HepG2 (cell line): Measurements from ENCODE around the gene CGNL1. TPM values are rescaled to one million over a fixed set of nuclear protein-coding genes. Genes with fewer than 3 reads are reported as not detected.

Experiments used
- ATAC-seq: fragments of 200-7000 bp; cut with Tn5 transposase; 3 replicates; pipeline ENCODE4 v1.9.1; 2020; ENCODE audit warnings: mild to moderate bottlenecking, moderate library complexity
- BruUV-seq: library from RNA; stranded (reverse); fragments of 400-500 nt; replicated peaks from 2 replicates; lab custom pipeline; 2021; lab: Mats Ljungman, UMichigan
- CTCF ChIA-PET: fragments of 300-600 bp; formaldehyde crosslinking; extraction: SDS; loops from one replicate; lab custom pipeline; 2021; ENCODE audit warnings: low total read pairs, inconsistent platforms, low intra/inter-chr PET ratio; lab: Yijun Ruan, JAX
- POLR2A ChIA-PET: fragments of 350-600 bp; sonication (Branson Sonifier 250); formaldehyde crosslinking; loops from one replicate; lab custom pipeline; 2020; ENCODE audit warnings: antibody characterized with exemption, inconsistent platforms; lab: Yijun Ruan, JAX
- DNase-seq: peaks from one replicate; pipeline ENCODE4 v3.0.0-alpha.2; 2015; ENCODE audit warnings: low spot score
- FAIRE-seq: peaks from 3 replicates; lab custom pipeline; 2011; peaks lifted over from hg19 to GRCh38; lab: Jason Lieb, UNC
- H2AFZ ChIP-seq: one replicate; pipeline ENCODE4 v1.6.1; 2011; ENCODE audit warnings: low read length, inconsistent platforms
- H3K27ac ChIP-seq: fragments of 300-600 bp; 3 replicates; pipeline ENCODE4 v1.8.0; 2011; ENCODE audit warnings: mixed run types, mild to moderate bottlenecking, mixed read lengths, low read length, inconsistent platforms; ENCODE audit not compliant: insufficient read depth; ENCODE audit errors: extremely low read length
- H3K27me3 ChIP-seq, 2 experiments: fragments of 200-600 bp in 1 of 2; 2 replicates in 1 of 2; 3 replicates in 1 of 2; pipeline versions ENCODE4 v1.6.0 to v1.8.0; 2011; ENCODE audit warnings: low read length in 2 of 2, mild to moderate bottlenecking in 2 of 2, moderate library complexity in 2 of 2, inconsistent platforms in 1 of 2; ENCODE audit not compliant: insufficient read depth in 2 of 2, control insufficient read depth in 1 of 2
- H3K36me3 ChIP-seq, 2 experiments: fragments of 200-600 bp in 1 of 2; replicated peaks in 1 of 2; 2 replicates in 1 of 2; 3 replicates in 1 of 2; pipeline versions ENCODE4 v1.5.1 to v1.8.0; 2011; ENCODE audit warnings: low read length in 2 of 2, inconsistent platforms in 1 of 2; ENCODE audit not compliant: insufficient read depth in 2 of 2, control insufficient read depth in 1 of 2
- H3K4me1 ChIP-seq: 2 replicates; pipeline ENCODE4 v1.5.1; 2012; ENCODE audit warnings: low read length, inconsistent platforms; ENCODE audit not compliant: insufficient read depth
- H3K4me2 ChIP-seq: 2 replicates; pipeline ENCODE4 v1.6.0; 2011; ENCODE audit warnings: low read depth, low read length, inconsistent platforms
- H3K4me3 ChIP-seq, 3 experiments: fragments of 200-600 bp in 1 of 3; sonication (generic), shearing (Covaris generic) in 1 of 3; replicated peaks in 1 of 3; 2 replicates each; pipeline ENCODE4 v1.5.1; 2011 to 2016; ENCODE audit warnings: low read length in 3 of 3, inconsistent platforms in 2 of 3, low read depth in 2 of 3, mild to moderate bottlenecking in 2 of 3, control low read depth in 1 of 3, mixed read lengths in 1 of 3; ENCODE audit not compliant: insufficient read depth in 1 of 3
- H3K79me2 ChIP-seq: one replicate; pipeline ENCODE4 v1.6.1; 2011; ENCODE audit warnings: low read length, inconsistent platforms; ENCODE audit not compliant: insufficient read depth
- H3K9ac ChIP-seq: 2 replicates; pipeline ENCODE4 v1.6.0; 2011; ENCODE audit warnings: mild to moderate bottlenecking, low read depth, low read length, inconsistent platforms; ENCODE audit not compliant: insufficient read depth
- H3K9me3 ChIP-seq: 2 replicates; pipeline ENCODE4 v1.5.1; 2012; ENCODE audit warnings: mild to moderate bottlenecking, low read length
- H4K20me1 ChIP-seq: 2 replicates; pipeline ENCODE4 v1.6.0; 2011; ENCODE audit warnings: inconsistent platforms, mild to moderate bottlenecking, low read length, moderate library complexity; ENCODE audit not compliant: insufficient read depth
- CENPX ChIP-seq: sonication (generic); formaldehyde crosslinking; IDR thresholded peaks from 2 replicates; pipeline ENCODE4 v1.9.0; 2021; ENCODE audit warnings: mild to moderate bottlenecking, missing genetic modification reagents, moderate library complexity
- DR1 ChIP-seq: sonication (generic); formaldehyde crosslinking; IDR thresholded peaks from 2 replicates; pipeline ENCODE4 v1.8.0; 2021; ENCODE audit warnings: mild to moderate bottlenecking, missing genetic modification reagents, inconsistent platforms
- ELF1 ChIP-seq: sonication (generic); formaldehyde crosslinking; IDR thresholded peaks from 2 replicates; pipeline ENCODE4 v1.4.0; 2020; ENCODE audit warnings: missing genetic modification reagents
- HDAC2 ChIP-seq: sonication (generic); formaldehyde crosslinking; IDR thresholded peaks from 2 replicates; pipeline ENCODE4 v1.4.0; 2020; ENCODE audit warnings: missing genetic modification reagents
- HNRNPH1 ChIP-seq: fragments of 200-400 bp; formaldehyde crosslinking; optimal IDR thresholded peaks from 2 replicates; pipeline ENCODE3; 2017; ENCODE audit warnings: mild to moderate bottlenecking, low read depth, low read length
- KAT2B ChIP-seq: fragments of 150-350 bp; IDR thresholded peaks from 2 replicates; pipeline ENCODE4 v1.6.1; 2014; ENCODE audit warnings: low read depth, low read length, borderline replicate concordance
- RARG ChIP-seq: sonication (generic); formaldehyde crosslinking; IDR thresholded peaks from 2 replicates; pipeline ENCODE4 v1.4.0; 2020; ENCODE audit warnings: low read depth, mild to moderate bottlenecking, missing genetic modification reagents
- SATB2 ChIP-seq: sonication (generic); formaldehyde crosslinking; IDR thresholded peaks from 2 replicates; pipeline ENCODE4 v1.5.0; 2020; ENCODE audit warnings: missing genetic modification reagents
- SETDB1 ChIP-seq: sonication (generic); formaldehyde crosslinking; IDR thresholded peaks from 2 replicates; pipeline ENCODE4 v1.5.1; 2020; ENCODE audit warnings: missing genetic modification reagents, mild to moderate bottlenecking, borderline replicate concordance
- XBP1 ChIP-seq: sonication (generic); formaldehyde crosslinking; IDR thresholded peaks from 2 replicates; pipeline ENCODE4 v1.5.0; 2020; ENCODE audit warnings: missing genetic modification reagents
- ZFP90 ChIP-seq: sonication (generic); formaldehyde crosslinking; IDR thresholded peaks from 2 replicates; pipeline ENCODE4 v1.8.0; 2022; ENCODE audit warnings: missing genetic modification reagents, mild to moderate bottlenecking, inconsistent platforms, borderline replicate concordance
- ZNF382 ChIP-seq: sonication (generic); formaldehyde crosslinking; IDR thresholded peaks from 2 replicates; pipeline ENCODE4 v1.5.0; 2020; ENCODE audit warnings: missing genetic modification reagents, mild to moderate bottlenecking, borderline replicate concordance
- ZNF883 ChIP-seq: sonication (generic); formaldehyde crosslinking; IDR thresholded peaks from 2 replicates; pipeline ENCODE4 v1.5.1; 2020; ENCODE audit warnings: mild to moderate bottlenecking, missing genetic modification reagents; ENCODE audit errors: not compliant biosample characterization
- ZSCAN31 ChIP-seq: sonication (generic); formaldehyde crosslinking; IDR thresholded peaks from 2 replicates; pipeline ENCODE4 v1.5.0; 2020; ENCODE audit warnings: low read depth, mild to moderate bottlenecking, missing genetic modification reagents
- WGBS: methylation state at CpG from one replicate; pipeline ENCODE4 v1.1.6; 2017; ENCODE audit warnings: low lambda C conversion rate; 5-methylcytosine and 5-hydroxymethylcytosine counted together
- in situ Hi-C: cut with HindIII; loops from 2 replicates; pipeline ENCODE4 v1.10.0; 2017; ENCODE audit warnings: low pct_unique_long_range_greater_than_20kb; ENCODE audit not compliant: extremely low pct_ligation_motif_present
- intact Hi-C: fragments of 100-400 bp; cut with micrococcal nuclease; formaldehyde crosslinking; loops from one replicate; pipeline ENCODE4 v1.10.0; 2022; ENCODE audit not compliant: unreplicated experiment
- polyA plus RNA-seq, 8 experiments: library from polyadenylated mRNA; depleted of rRNA in 3 of 8; stranded (reverse) in 7 of 8; unstranded in 1 of 8; fragments of >200 nt; fragmentation: Illumina TruSeq in 4 of 8; extraction: Trizol in 4 of 8; gene quantifications; 2 replicates each; pipeline versions ENCODE4 v1.2.1 to v1.2.3, GENCODE V29; 2011 to 2016; ENCODE audit warnings: low read depth in 4 of 8, missing spikeins in 1 of 8, mixed read lengths in 1 of 8; ENCODE audit not compliant: insufficient read depth in 1 of 8
- total RNA-seq, 5 experiments: library from RNA; depleted of rRNA; stranded (reverse); fragments of >200 nt; fragmentation: Illumina TruSeq; extraction: Trizol; gene quantifications; 2 replicates each; pipeline ENCODE4 v1.2.3, GENCODE V29; 2016; ENCODE audit warnings: low read depth in 1 of 5
- TF ChIP-seq, protein P1 (sequence below): IDR thresholded peaks from 2 replicates; pipeline ENCODE4 v1.6.1; 2012; ENCODE audit warnings: low read depth, low read length, improper control_type of control experiment
- TF ChIP-seq, protein P2 (sequence below): sonication (generic); formaldehyde crosslinking; IDR thresholded peaks from 2 replicates; pipeline ENCODE4 v1.5.1; 2020; ENCODE audit warnings: mild to moderate bottlenecking, moderate library complexity, missing genetic modification reagents

The CGNL1 gene
- total and polyA plus RNA-seq, 2 of the 13 experiments (the other 11 are each of a cell fraction or from before 2014, with no cell fraction given), result 5.6 to 15.6 TPM

DNA sequence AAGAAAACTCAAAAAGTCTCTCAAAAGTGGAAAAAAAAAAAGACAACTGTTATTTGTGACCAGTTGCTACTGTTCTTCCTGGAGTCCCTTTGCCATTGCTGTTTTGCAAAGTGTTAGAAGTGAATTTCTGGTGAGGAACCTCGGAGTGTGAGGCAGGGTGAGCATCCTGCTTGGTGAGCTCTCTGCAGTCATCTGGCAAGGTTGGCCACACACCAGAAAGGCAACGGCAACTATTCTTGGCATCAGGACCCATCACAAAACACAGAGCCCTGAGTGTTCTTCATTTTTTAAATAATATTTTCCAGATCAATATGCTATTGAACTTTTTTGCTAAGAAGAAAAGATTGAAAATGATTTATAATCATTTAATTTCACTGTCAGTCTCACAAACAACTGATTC, 60.7 kb downstream of the CGNL1 start:
- Histone ChIP-seq H3K4me2 (no peak overlapping the region), H4K20me1 (no peaks in the 10 kb centered on the region), H3K9ac (no peak overlapping the region), H3K36me3 (peaks cover 0 to 6% of the 10 kb centered on the region in 2 experiments; a peak in 2 of 5 replicates), H3K27me3 (no peaks in the 10 kb centered on the region)
- intact Hi-C loops, result loop anchor here (10.0 kb wide), 1 partner anchor 62 kb away; the partner anchor contains the start of gene CGNL1
- no peak for ATAC-seq
- FAIRE-seq, result no peak
- TF ChIP-seq SETDB1 (CRISPR knock-in tag) (no peak), ZNF382 (CRISPR knock-in tag) (no peak), DR1 (CRISPR knock-in tag) (no peak), SATB2 (CRISPR knock-in tag) (no peak), RARG (CRISPR knock-in tag) (no peak), XBP1 (CRISPR knock-in tag) (no peak), ZFP90 (CRISPR knock-in tag) (no peak), KAT2B (no peak), CENPX (no peak), ZNF883 (no peak), ELF1 (CRISPR knock-in tag) (no peak), HNRNPH1 (no peak), ZSCAN31 (CRISPR knock-in tag) (no peak), HDAC2 (no peak)
- TF ChIP-seq, protein P1, sequence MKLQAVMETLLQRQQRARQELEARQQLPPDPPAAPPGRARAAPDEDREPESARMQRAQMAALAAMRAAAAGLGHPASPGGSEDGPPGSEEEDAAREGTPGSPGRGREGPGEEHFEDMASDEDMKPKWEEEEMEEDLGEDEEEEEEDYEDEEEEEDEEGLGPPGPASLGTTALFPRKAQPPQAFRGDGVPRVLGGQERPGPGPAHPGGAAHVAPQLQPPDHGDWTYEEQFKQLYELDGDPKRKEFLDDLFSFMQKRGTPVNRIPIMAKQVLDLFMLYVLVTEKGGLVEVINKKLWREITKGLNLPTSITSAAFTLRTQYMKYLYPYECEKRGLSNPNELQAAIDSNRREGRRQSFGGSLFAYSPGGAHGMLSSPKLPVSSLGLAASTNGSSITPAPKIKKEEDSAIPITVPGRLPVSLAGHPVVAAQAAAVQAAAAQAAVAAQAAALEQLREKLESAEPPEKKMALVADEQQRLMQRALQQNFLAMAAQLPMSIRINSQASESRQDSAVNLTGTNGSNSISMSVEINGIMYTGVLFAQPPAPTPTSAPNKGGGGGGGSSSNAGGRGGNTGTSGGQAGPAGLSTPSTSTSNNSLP, result no peak
- TF ChIP-seq, protein P2, sequence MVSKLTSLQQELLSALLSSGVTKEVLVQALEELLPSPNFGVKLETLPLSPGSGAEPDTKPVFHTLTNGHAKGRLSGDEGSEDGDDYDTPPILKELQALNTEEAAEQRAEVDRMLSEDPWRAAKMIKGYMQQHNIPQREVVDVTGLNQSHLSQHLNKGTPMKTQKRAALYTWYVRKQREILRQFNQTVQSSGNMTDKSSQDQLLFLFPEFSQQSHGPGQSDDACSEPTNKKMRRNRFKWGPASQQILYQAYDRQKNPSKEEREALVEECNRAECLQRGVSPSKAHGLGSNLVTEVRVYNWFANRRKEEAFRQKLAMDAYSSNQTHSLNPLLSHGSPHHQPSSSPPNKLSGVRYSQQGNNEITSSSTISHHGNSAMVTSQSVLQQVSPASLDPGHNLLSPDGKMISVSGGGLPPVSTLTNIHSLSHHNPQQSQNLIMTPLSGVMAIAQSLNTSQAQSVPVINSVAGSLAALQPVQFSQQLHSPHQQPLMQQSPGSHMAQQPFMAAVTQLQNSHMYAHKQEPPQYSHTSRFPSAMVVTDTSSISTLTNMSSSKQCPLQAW (CRISPR knock-in tag), result no peak
- TF ChIP-seq, all 625 proteins: peak for 0
- Histone ChIP-seq H2AFZ (no peak overlapping the region), H3K4me3 (no peak overlapping the region), H3K9me3 (no peaks in the 10 kb centered on the region), H3K4me1 (no peaks in the 10 kb centered on the region), H3K79me2 (no peaks in the 10 kb centered on the region), H3K27ac (no peak overlapping the region)
- in situ Hi-C loops, result no loop called here
- no peak for DNase-seq
- ChIA-PET POLR2A (no interaction called here), CTCF (no interaction called here)
- no TSS peak for BruUV-seq
- 94% methylated on average over 2 of the region's 2 CpGs for WGBS
